GM19035 (cell line): ENCODE measurements around the gene CSF1.
"Not testable (repeated sequence)": the region's sequence is repeated elsewhere in the genome, so short reads cannot be mapped to it uniquely, and the experiment has no call there.

Experiments used
- ATAC-seq: cut with Tn5 transposase; IDR thresholded peaks from one replicate; pipeline ENCODE4 v1.9.1; 2021; ENCODE audit not compliant: unreplicated experiment

The CSF1 gene

GRCh38 chr1:109933856-109934711 is 23.4 kb downstream of the CSF1 start:
- ATAC-seq, result no peak

DNA sequence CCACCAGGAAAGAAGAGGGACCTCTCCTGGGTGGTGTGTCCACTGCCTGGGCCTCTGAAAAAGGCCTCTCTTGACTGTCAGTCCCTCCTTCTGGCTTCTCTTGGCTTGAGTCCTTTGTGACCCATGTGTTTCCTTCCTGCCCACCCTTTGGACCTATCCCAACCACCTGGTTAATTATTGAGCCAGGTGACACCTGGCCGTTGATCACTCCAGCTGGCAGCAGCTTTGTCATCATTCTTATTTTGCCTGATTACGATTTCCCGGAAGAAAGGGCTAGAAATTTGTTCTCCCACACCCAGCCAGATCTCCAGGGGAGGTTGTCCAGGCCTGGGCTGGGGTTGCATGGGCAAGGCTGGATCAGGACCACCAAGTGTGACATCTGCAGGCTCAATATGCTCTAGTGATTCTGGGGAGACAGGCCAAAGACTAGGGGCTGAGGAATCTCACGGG is 24.8 kb downstream of the CSF1 start:
- no peak for ATAC-seq

DNA sequence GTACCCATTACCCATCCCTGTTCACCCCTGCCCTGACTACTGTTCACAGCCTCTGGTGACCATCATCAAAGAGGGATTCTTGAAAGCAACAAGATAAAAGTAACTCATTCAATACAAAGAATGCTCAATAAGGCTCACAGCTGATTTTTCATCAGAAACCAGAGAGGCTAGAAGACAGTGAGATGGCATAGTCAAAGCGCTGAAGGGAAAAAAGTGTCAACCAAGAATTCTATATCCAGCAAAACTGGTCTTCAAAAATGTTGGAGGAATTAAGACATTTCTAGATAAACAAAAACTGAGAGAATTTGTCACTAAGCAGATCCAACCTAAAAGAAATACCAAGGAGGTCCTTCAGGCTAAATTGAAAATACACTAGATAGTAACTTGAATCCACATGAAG is 27.1 kb downstream of the CSF1 start:
- ATAC-seq, result no peak

GRCh38 chr1:109938556-109938955 is 27.9 kb downstream of the CSF1 start:
- no peak for ATAC-seq

DNA sequence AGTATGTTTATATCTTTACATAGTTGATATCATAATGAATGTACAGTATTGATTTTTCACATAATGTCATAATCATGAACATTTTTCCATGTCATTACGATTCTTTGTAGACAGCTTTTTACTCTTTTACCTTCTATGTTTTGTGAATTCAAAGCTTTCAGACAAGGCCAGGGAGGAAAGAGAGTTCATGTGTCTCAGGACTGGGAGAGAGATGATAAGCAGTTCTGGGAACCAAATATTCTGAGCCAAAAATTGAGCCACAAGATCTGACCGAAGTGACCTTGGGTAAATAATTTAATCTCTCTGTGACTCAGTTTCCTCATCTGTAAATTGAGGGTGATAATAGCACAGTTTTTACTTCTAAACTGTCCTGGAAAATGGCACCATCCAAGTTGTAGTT is 31.8 kb downstream of the CSF1 start:
- ATAC-seq, result no peak

GRCh38 chr1:109944541-109944940 is 33.9 kb downstream of the CSF1 start:
- no peak for ATAC-seq

DNA sequence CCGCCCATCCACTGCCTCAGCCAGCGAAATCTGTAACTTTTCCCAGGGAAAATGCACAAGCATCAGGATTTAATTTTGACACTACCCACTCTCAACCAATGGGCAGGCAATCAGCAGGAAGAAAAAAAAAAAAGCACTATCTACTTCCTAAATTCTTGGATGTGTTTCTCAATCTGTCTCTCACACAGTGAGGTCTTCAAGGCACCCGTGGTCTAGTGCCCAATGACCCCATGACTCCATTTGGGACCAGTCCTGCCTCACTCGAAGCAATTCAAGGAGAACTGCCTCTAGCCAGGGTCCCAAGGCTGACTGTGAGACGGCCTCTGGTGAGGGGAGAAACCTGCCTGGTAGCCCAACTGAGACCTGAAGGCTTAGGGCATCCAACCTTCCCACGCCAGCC is 35.9 kb downstream of the CSF1 start:
- no peak for ATAC-seq

DNA sequence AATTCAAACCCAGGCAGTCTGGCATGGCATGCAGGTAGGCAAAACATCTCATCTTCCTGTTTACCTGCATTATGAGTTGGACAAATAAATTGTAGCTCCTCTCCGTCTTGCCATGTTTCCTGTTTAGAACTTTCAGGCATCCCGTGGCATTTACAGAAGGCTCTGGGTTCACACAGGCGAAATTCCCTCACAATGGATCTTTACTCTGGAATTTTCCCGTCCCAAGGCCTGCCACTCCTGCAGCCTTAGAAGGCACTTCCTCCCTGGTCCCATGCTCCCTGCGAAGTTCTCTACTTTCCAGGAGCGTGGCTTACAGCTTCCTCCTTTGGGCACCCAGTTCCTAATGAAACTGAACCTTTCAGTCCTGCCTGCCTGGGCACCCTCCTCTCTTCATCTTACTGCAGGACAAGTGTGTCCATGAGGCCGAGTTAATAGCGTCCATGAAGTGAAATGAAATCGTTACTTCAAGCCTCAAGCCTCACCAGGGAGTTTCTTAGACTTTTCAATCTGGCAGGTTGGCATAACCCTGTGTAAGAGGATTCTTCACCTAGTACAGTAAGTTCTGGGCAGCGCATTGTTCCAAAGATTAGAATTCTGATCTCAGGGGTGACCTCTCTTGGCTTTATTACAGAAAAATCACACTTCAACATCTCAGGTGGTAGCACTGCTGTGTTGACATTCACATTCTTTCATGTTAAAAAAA is 37.1 kb downstream of the CSF1 start:
- ATAC-seq, result no peak

DNA sequence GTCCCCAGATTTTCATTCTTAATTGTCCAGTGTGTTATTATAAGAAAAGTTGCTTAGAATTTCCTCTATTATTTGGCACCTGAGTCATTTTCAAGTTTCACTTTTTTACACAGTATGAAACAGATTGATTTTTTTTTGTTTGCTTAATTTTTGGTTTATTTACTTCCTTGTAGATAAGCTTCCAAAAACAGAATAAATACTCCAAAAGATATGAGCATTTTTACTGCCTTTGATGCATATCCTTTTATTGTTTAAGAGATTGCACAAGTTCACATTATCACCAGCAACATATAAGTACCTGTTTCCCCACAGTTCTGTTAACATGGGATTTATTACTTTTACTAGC is 37.6 kb downstream of the CSF1 start:
- ATAC-seq, result no peak

- no peak for ATAC-seq
Measured at GRCh38 chr1:109950038-109950437, 39.4 kb downstream of the CSF1 start.

DNA sequence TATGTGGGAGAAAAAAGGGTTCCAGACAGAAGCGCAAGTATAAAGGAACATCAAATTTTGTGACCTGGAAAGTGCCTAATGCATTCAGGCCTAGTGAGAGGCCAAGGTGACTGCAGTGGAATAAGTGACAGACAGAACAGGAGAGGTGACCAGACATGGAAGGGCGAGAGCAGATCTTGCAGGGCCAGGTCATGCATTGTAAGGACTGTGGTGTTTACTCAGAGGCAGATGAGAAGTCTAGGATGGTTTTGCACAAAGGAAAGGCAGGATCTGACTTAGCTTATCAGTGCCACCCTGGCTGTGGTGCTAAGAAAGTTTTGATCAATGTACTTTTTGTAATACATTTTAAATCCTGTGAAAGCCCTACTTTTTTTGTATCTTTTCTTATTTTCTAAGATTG is 39.9 kb downstream of the CSF1 start:
- no peak for ATAC-seq

DNA sequence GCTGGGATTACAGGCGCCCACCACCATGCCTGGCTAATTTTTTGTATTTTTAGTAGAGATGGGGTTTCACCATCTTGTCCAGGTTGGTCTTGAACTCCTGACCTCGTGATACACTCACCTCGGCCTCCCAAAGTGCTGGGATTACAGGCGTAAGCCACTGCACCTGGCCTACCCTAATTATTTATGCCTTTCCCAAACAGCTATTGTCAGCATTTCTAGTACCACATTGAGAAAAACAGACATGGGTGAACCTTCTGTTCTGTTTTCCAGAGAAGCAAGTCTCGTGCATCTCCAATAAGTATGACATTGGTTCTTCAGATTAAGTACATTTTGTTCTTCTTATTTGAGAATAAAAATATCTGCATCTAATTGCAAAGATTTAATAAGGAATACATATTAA is 40.9 kb downstream of the CSF1 start:
- ATAC-seq, result not testable (repeated sequence)

GRCh38 chr1:109954041-109954512 is 43.4 kb downstream of the CSF1 start:
- no peak for ATAC-seq

- ATAC-seq, result no peak
Measured at GRCh38 chr1:109959632-109959973, 49.0 kb downstream of the CSF1 start.

DNA sequence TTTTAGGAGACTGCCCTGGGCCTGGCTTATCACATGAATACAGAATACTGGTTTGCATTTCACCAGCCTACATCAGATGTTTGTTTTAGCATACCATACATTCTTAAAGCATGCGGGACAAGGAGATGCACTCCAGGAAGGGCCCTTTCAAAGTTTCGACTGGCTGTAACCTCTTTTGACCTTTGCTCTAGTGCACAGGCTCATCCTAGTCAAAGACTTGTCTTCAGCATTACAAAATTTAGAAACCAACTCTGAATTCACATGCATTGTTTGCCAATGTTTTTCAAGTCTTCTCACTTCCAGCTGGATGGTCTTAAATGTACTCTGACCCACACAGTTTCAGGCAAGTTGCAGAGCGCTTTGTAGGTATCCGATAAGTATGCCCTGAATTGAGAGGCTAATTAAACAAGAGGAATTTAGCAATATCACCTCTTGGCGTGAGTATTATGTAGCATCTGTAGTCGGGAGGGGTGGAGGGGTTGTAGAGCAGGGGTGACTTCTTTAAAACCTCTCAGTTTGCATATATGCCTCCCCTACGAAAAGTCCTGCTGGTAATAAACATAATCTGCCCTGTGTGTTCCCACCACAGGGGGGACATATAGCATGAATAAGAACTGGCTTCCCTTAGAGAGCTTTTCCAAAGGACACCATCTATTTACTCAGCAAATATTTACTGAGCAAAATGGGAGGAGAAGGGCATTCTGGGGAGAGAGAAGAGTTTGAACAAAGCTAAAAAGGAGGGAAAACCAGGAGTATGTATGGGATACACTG is 49.5 kb downstream of the CSF1 start:
- no peak for ATAC-seq

GRCh38 chr1:109960745-109961094 is 50.1 kb downstream of the CSF1 start:
- no peak for ATAC-seq

DNA sequence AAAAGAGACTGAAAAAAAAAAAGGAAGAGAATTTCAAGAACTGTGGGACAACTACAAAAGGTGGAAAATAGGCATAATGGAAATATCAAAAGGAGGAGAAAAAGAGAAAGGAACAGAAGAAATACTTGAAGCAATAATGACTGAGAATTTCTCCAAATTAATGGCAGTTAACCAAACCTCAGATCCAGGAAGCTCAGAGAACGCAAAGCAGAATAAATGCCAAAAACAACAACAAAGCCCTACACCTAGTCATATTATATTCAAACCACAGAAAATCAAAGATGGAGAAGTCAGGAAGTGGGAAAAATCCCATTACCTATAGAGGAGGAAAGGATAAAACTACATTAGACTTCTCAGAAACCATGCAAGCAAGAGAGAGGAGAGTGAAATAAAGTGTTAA is 53.2 kb downstream of the CSF1 start:
- no peak for ATAC-seq

- no peak for ATAC-seq
Measured at GRCh38 chr1:109969146-109969829, 58.6 kb downstream of the CSF1 start.

DNA sequence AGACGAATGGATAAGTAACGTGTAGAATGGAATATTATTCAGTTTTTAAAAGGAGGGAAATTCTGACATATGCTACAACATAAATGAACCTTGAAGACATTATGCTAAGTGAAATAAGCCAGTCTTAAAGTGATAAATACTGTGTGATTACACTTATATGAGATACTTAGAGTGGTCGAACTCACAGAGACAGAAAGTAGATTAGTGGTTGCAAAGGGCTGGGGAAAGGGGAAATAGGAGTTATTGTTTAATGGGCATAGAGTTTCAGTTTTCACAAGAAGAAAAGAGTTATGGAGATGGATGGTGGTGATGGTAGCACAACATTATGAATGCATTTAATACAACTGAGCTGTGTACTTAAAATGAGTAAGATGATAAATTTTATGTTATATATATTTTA is 59.3 kb downstream of the CSF1 start:
- ATAC-seq, result no peak

DNA sequence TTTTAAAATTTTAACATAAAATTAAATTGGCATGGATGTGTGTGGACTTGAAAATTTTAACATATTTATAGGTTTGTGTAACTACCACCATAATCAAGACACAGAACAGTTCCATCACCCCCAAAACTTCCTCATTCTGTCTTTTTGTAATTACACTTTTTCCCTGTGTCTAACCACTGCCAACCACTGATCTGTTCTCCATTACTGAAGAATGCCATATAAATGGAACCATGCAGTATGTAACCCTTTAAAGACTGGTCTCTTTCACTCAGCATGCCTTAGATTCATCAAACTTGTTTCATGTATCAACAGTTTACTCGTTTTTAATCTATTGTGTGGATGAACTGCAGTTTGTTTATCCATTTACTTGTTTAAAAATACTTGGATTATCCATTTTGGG is 60.9 kb downstream of the CSF1 start:
- no peak for ATAC-seq

- ATAC-seq, result no peak
Measured at GRCh38 chr1:109974191-109974590, 63.5 kb downstream of the CSF1 start.
